GM23248 (cell line): Measurements from ENCODE around the gene INPP5A.

Source experiments
- EZH2 ChIP-seq: fragments of 200-600 bp; sonication (generic); IDR thresholded peaks from 2 replicates; pipeline ENCODE4 v1.6.1; 2018; ENCODE audit warnings: antibody characterized with exemption, mild to moderate bottlenecking; ENCODE audit not compliant: insufficient read depth, poor library complexity, severe bottlenecking
- EZH2phosphoT487 ChIP-seq: fragments of 200-600 bp; sonication (generic); IDR thresholded peaks from 2 replicates; pipeline ENCODE4 v1.6.1; 2018; ENCODE audit warnings: antibody characterized with exemption, moderate library complexity, mild to moderate bottlenecking, low read depth; ENCODE audit not compliant: insufficient read depth

- no peak for TF ChIP-seq EZH2
- no peak for TF ChIP-seq EZH2phosphoT487
Observed at GRCh38 chr10:132698211-132698751, 160.7 kb downstream of the INPP5A start.
